ENCODE data around the gene ARHGEF1. TPM values are rescaled to one million over a fixed set of nuclear protein-coding genes. Genes with fewer than 3 reads are reported as not detected.

Gene ARHGEF1
- total RNA-seq, 1 donor from 2014 or later = 593 TPM

- intact Hi-C loops (cut with micrococcal nuclease) = no loop called here
Observed at GRCh38 chr19:41862445-41862986, 20.5 kb upstream of the ARHGEF1 start.

- intact Hi-C loops (cut with micrococcal nuclease) = no loop called here
Observed at GRCh38 chr19:41863209-41863931, 19.6 kb upstream of the ARHGEF1 start.

- intact Hi-C loops (cut with micrococcal nuclease) = no loop called here
Observed at GRCh38 chr19:41864374-41864773, 18.6 kb upstream of the ARHGEF1 start.

GRCh38 chr19:41866284-41866683 is 16.7 kb upstream of the ARHGEF1 start:
- intact Hi-C loops (cut with micrococcal nuclease) = no loop called here

GRCh38 chr19:41868120-41868988 is 14.6 kb upstream of the ARHGEF1 start:
- intact Hi-C loops (cut with micrococcal nuclease) = no loop called here

- intact Hi-C loops (cut with micrococcal nuclease) = no loop called here
Observed at GRCh38 chr19:41868989-41869300, 14.0 kb upstream of the ARHGEF1 start.

GRCh38 chr19:41869374-41869955 is 13.5 kb upstream of the ARHGEF1 start:
- intact Hi-C loops (cut with micrococcal nuclease) = no loop called here

- intact Hi-C loops (cut with micrococcal nuclease) = no loop called here
Observed at GRCh38 chr19:41870401-41870873, 12.5 kb upstream of the ARHGEF1 start.

- intact Hi-C loops (cut with micrococcal nuclease) = loop anchor here (1.0 to 2.0 kb wide), 2 partner anchors 11 to 15 kb away; partner anchors contain the start of gene RPS19
Observed at GRCh38 chr19:41871573-41872383, 11.2 kb upstream of the ARHGEF1 start.

GRCh38 chr19:41872384-41872774 is 10.6 kb upstream of the ARHGEF1 start:
- intact Hi-C loops (cut with micrococcal nuclease) = loop anchor here (2.0 kb wide), 1 partner anchor 14 kb away; no protein-coding TSS in a partner anchor

GRCh38 chr19:41872775-41873647 is 10.0 kb upstream of the ARHGEF1 start:
- intact Hi-C loops (cut with micrococcal nuclease) = loop anchor here (1.0 to 2.0 kb wide), 2 partner anchors 14 to 78 kb away; no protein-coding TSS in a partner anchor

- intact Hi-C loops (cut with micrococcal nuclease) = loop anchor here (1.0 to 2.0 kb wide), 2 partner anchors 7 to 53 kb away; partner anchors contain the start of genes ARHGEF1 and ERFL
Observed at GRCh38 chr19:41875973-41876372, 7.0 kb upstream of the ARHGEF1 start.

- intact Hi-C loops (cut with micrococcal nuclease) = no loop called here
Observed at GRCh38 chr19:41876847-41877832, 5.8 kb upstream of the ARHGEF1 start, which contains the start of gene CD79A. TSS of gene CD79A (plus strand) at chr19:41877279. CDS start at chr19:41877305, 26 bp downstream.

- intact Hi-C loops (cut with micrococcal nuclease) = no loop called here
Observed at GRCh38 chr19:41877916-41878905, 4.8 kb upstream of the ARHGEF1 start.

- intact Hi-C loops (cut with micrococcal nuclease) = no loop called here
Observed at GRCh38 chr19:41879080-41879479, 3.9 kb upstream of the ARHGEF1 start.

GRCh38 chr19:41879670-41880328 is 3.2 kb upstream of the ARHGEF1 start:
- intact Hi-C loops (cut with micrococcal nuclease) = loop anchor here (10.0 kb wide), 1 partner anchor 345 kb away; no protein-coding TSS in a partner anchor

Data from T-helper 2 cell treated with Interferon-gamma antibody and Interleukin-4, amounts not matched to agents 100 ng/mL and 5 ng/mL, for 36 hours (primary cell).